Upper lobe of left lung (tissue), 4 donors: ENCODE data around the gene CCT8.

Source experiments
- CTCF ChIP-seq, 6 experiments: fragments of 450-650 bp in 4 of 6; fragments of 200-600 bp in 2 of 6; sonication (generic) in 2 of 6; IDR thresholded peaks; one replicate each; pipeline ENCODE4 v1.5.1; 2016 to 2019; ENCODE audit warnings: antibody characterized with exemption in 6 of 6
- EP300 ChIP-seq, 4 donors: sonication (generic); formaldehyde crosslinking; IDR thresholded peaks; one replicate each; pipeline ENCODE4 v1.5.1; 2017; ENCODE audit warnings: antibody characterized with exemption in 4 of 4, control low read depth in 2 of 4

GRCh38 chr21:29053011-29053553 is 20.4 kb downstream of the CCT8 start:
- no peak for TF ChIP-seq EP300 (IDR thresholded peaks at IDR 0.05)
- TF ChIP-seq CTCF (IDR thresholded peaks at IDR 0.05): no peak
